ENCODE measurements around the gene SAP25.

- TF ChIP-seq CTCF (IDR thresholded peaks at IDR 0.05) = no peak
- no peak for TF ChIP-seq POLR2AphosphoS5 (IDR thresholded peaks at IDR 0.05; ENCODE audit: low read depth, low read length)
- TF ChIP-seq, protein P1, sequence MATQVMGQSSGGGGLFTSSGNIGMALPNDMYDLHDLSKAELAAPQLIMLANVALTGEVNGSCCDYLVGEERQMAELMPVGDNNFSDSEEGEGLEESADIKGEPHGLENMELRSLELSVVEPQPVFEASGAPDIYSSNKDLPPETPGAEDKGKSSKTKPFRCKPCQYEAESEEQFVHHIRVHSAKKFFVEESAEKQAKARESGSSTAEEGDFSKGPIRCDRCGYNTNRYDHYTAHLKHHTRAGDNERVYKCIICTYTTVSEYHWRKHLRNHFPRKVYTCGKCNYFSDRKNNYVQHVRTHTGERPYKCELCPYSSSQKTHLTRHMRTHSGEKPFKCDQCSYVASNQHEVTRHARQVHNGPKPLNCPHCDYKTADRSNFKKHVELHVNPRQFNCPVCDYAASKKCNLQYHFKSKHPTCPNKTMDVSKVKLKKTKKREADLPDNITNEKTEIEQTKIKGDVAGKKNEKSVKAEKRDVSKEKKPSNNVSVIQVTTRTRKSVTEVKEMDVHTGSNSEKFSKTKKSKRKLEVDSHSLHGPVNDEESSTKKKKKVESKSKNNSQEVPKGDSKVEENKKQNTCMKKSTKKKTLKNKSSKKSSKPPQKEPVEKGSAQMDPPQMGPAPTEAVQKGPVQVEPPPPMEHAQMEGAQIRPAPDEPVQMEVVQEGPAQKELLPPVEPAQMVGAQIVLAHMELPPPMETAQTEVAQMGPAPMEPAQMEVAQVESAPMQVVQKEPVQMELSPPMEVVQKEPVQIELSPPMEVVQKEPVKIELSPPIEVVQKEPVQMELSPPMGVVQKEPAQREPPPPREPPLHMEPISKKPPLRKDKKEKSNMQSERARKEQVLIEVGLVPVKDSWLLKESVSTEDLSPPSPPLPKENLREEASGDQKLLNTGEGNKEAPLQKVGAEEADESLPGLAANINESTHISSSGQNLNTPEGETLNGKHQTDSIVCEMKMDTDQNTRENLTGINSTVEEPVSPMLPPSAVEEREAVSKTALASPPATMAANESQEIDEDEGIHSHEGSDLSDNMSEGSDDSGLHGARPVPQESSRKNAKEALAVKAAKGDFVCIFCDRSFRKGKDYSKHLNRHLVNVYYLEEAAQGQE (IDR thresholded peaks at IDR 0.05; ENCODE audit: insufficient read depth in 1 of 2, low read depth in 2 of 2, low read length in 1 of 2) = no peak
- no peak for TF ChIP-seq SIN3A (IDR thresholded peaks at IDR 0.05; ENCODE audit: borderline replicate concordance, insufficient read depth, low read depth, low read length)
- no peak for TF ChIP-seq TCF7L2 (IDR thresholded peaks at IDR 0.05; ENCODE audit: low read depth, low read length)
Measured at GRCh38 chr7:100566018-100566531, 7.6 kb downstream of the SAP25 start.

Measured in Panc1 (cell line).